IMR-90 (cell line): Measurements from ENCODE around the gene TTLL12. TPM values are rescaled to one million over a fixed set of nuclear protein-coding genes. Genes with fewer than 3 reads are reported as not detected.

ENCODE experiments used
- ATAC-seq: fragments of 200-7000 bp; cut with Tn5 transposase; 2 replicates; pipeline ENCODE4 v1.9.1; 2020; ENCODE audit warnings: low read depth, mild to moderate bottlenecking, moderate library complexity
- BruUV-seq: library from RNA; stranded (reverse); fragments of 400-500 nt; replicated peaks from 2 replicates; lab custom pipeline; 2021; lab: Mats Ljungman, UMichigan
- CTCF ChIA-PET: fragments of 300-600 bp; formaldehyde crosslinking; extraction: SDS; loops from one replicate; lab custom pipeline; 2021; ENCODE audit warnings: antibody characterized with exemption; lab: Yijun Ruan, JAX
- POLR2A ChIA-PET: fragments of 300-600 bp; sonication (Branson Sonifier 250); formaldehyde crosslinking; loops from one replicate; lab custom pipeline; 2022; ENCODE audit warnings: antibody characterized with exemption; ENCODE audit not compliant: unreplicated experiment; lab: Charles Lee
- DNase-seq: peaks from one replicate; pipeline ENCODE4 v3.0.0; 2013
- H2AFZ ChIP-seq: replicated peaks from 2 replicates; pipeline ENCODE3; 2013; ENCODE audit warnings: low read length, mild to moderate bottlenecking; ENCODE audit not compliant: poor library complexity
- H2AK5ac ChIP-seq: 2 replicates; pipeline ENCODE4 v1.6.1; 2013; ENCODE audit warnings: low read depth, low read length, inconsistent platforms
- H2AK9ac ChIP-seq: replicated peaks from 2 replicates; pipeline ENCODE3; 2013; ENCODE audit warnings: mild to moderate bottlenecking, low read depth, low read length, moderate library complexity; ENCODE audit not compliant: poor library complexity
- H2BK120ac ChIP-seq: 2 replicates; pipeline ENCODE4 v1.6.1; 2013; ENCODE audit warnings: low read depth, low read length, inconsistent platforms
- H2BK15ac ChIP-seq: 3 replicates; pipeline ENCODE4 v1.6.1; 2013; ENCODE audit warnings: low read depth, low read length, inconsistent platforms
- H2BK20ac ChIP-seq: 2 replicates; pipeline ENCODE4 v1.6.1; 2013; ENCODE audit warnings: low read depth, mild to moderate bottlenecking, inconsistent platforms, low read length, moderate library complexity
- H2BK5ac ChIP-seq: 2 replicates; pipeline ENCODE4 v1.6.1; 2013; ENCODE audit warnings: mild to moderate bottlenecking, low read depth, low read length, inconsistent platforms; ENCODE audit not compliant: poor library complexity, severe bottlenecking
- H3K14ac ChIP-seq: replicated peaks from 2 replicates; pipeline ENCODE4 v1.6.1; 2013; ENCODE audit warnings: low read depth, low read length, inconsistent platforms
- H3K18ac ChIP-seq: 2 replicates; pipeline ENCODE4 v1.6.1; 2013; ENCODE audit warnings: low read depth, low read length, control low read depth
- H3K23ac ChIP-seq: 2 replicates; pipeline ENCODE4 v1.6.1; 2013; ENCODE audit warnings: low read depth, low read length, inconsistent platforms
- H3K27ac ChIP-seq: 2 replicates; pipeline ENCODE4 v1.5.1; 2013; ENCODE audit warnings: mild to moderate bottlenecking, control low read depth, low read length; ENCODE audit not compliant: insufficient read depth
- H3K27me3 ChIP-seq: 2 replicates; pipeline ENCODE4 v1.6.1; 2013; ENCODE audit warnings: low read length; ENCODE audit not compliant: control insufficient read depth, insufficient read depth
- H3K36me3 ChIP-seq: 2 replicates; pipeline ENCODE4 v1.6.1; 2013; ENCODE audit warnings: low read length, mixed read lengths; ENCODE audit not compliant: control insufficient read depth, insufficient read depth
- H3K4ac ChIP-seq: 2 replicates; pipeline ENCODE4 v1.6.1; 2013; ENCODE audit warnings: low read depth, low read length, inconsistent platforms
- H3K4me1 ChIP-seq: 2 replicates; pipeline ENCODE4 v1.6.1; 2013; ENCODE audit warnings: low read length, mixed read lengths; ENCODE audit not compliant: control insufficient read depth, insufficient read depth
- H3K4me2 ChIP-seq: 2 replicates; pipeline ENCODE4 v1.6.1; 2013; ENCODE audit warnings: low read depth, mild to moderate bottlenecking, control low read depth, low read length, moderate library complexity
- H3K4me3 ChIP-seq: 2 replicates; pipeline ENCODE4 v1.5.1; 2013; ENCODE audit warnings: low read depth, mild to moderate bottlenecking, control low read depth, low read length, moderate library complexity; ENCODE audit not compliant: insufficient read depth
- H3K56ac ChIP-seq: 2 replicates; pipeline ENCODE4 v1.6.1; 2013; ENCODE audit warnings: low read length, inconsistent platforms; ENCODE audit not compliant: insufficient read depth; ENCODE audit errors: extremely low read depth
- H3K79me1 ChIP-seq, 2 experiments: 2 replicates each; pipeline ENCODE4 v1.6.1; 2013; ENCODE audit warnings: low read length in 2 of 2, inconsistent platforms in 1 of 2, low read depth in 1 of 2
- H3K9ac ChIP-seq: 2 replicates; pipeline ENCODE4 v1.6.1; 2013; ENCODE audit warnings: low read depth, low read length, control low read depth
- H3K9me1 ChIP-seq: 2 replicates; pipeline ENCODE4 v1.6.1; 2013; ENCODE audit warnings: low read length, inconsistent platforms; ENCODE audit not compliant: insufficient read depth
- H3K9me3 ChIP-seq: 2 replicates; pipeline ENCODE4 v1.6.1; 2013; ENCODE audit warnings: low read length; ENCODE audit not compliant: control insufficient read depth, insufficient read depth
- H4K20me1 ChIP-seq: 2 replicates; pipeline ENCODE4 v1.6.1; 2013; ENCODE audit warnings: low read length, inconsistent platforms; ENCODE audit not compliant: insufficient read depth
- H4K5ac ChIP-seq: 2 replicates; pipeline ENCODE4 v1.6.1; 2013; ENCODE audit warnings: mild to moderate bottlenecking, low read depth, low read length, control low read depth
- H4K8ac ChIP-seq, 2 experiments: 2 replicates each; pipeline ENCODE4 v1.6.1; 2013; ENCODE audit warnings: low read depth in 2 of 2, low read length in 2 of 2, control low read depth in 1 of 2, inconsistent platforms in 1 of 2
- H4K91ac ChIP-seq: 2 replicates; pipeline ENCODE4 v1.6.1; 2013; ENCODE audit warnings: low read depth, low read length, inconsistent platforms; ENCODE audit not compliant: insufficient read depth
- BHLHE40 ChIP-seq: fragments of 150-350 bp; IDR thresholded peaks from 2 replicates; pipeline ENCODE4 v1.6.1; 2016; ENCODE audit warnings: mild to moderate bottlenecking, low read depth, low read length
- CTCF ChIP-seq: conservative IDR thresholded peaks from 2 replicates; pipeline ENCODE4 v1.5.1; 2012; ENCODE audit warnings: mild to moderate bottlenecking, low read depth, low read length, improper control_type of control experiment
- ELK1 ChIP-seq: fragments of 150-350 bp; IDR thresholded peaks from 2 replicates; pipeline ENCODE4 v1.6.1; 2016; ENCODE audit warnings: low read depth, mild to moderate bottlenecking, low read length, moderate library complexity, borderline replicate concordance
- SMC3 ChIP-seq: fragments of 150-350 bp; IDR thresholded peaks from 2 replicates; pipeline ENCODE4 v1.6.1; 2016; ENCODE audit warnings: low read depth, mild to moderate bottlenecking, antibody characterized with exemption, low read length, moderate library complexity
- WGBS, 2 experiments: methylation state at CpG; one replicate each; pipeline versions ENCODE4 v1.1.5 to v1.1.7; 2013; ENCODE audit warnings: missing lambda C conversion rate in 2 of 2; ENCODE audit not compliant: insufficient read length in 1 of 2; ENCODE audit errors: extremely low coverage in 2 of 2; 5-methylcytosine and 5-hydroxymethylcytosine counted together
- dilution Hi-C: fragments of 300-500 bp; cut with HindIII; formaldehyde crosslinking; loops from one replicate; pipeline ENCODE4 v1.14.3; 2018; ENCODE audit warnings: low sequenced_read_pairs; ENCODE audit not compliant: unreplicated experiment
- in situ Hi-C: fragments of 300-500 bp; cut with MboI; formaldehyde crosslinking; loops from 3 replicates; pipeline ENCODE4 v1.14.3; 2019; ENCODE audit warnings: low sequenced_read_pairs, inconsistent platforms, mixed read lengths
- intact Hi-C: fragments of 100-400 bp; cut with micrococcal nuclease; formaldehyde crosslinking; loops from 2 replicates; pipeline ENCODE4 v1.10.0; 2022
- polyA plus RNA-seq, 3 experiments: library from polyadenylated mRNA; depleted of rRNA; stranded (reverse); fragments of >200 nt; gene quantifications; 2 replicates each; pipeline ENCODE4 v1.2.3, GENCODE V29; 2012; ENCODE audit warnings: low replicate concordance in 1 of 3
- total RNA-seq: library from RNA; depleted of rRNA; stranded (reverse); fragments of >200 nt; gene quantifications from 2 replicates; pipeline ENCODE4 v1.2.3, GENCODE V29; 2012

Gene TTLL12
- total and polyA plus RNA-seq, 2 of the 4 experiments (the other 2 are of a cell fraction): 20.9 to 30.1 TPM

GRCh38 chr22:43144949-43145348, 42.0 kb downstream of the TTLL12 start:
- in situ Hi-C loops: no loop called here
- Histone ChIP-seq H2AK5ac (no peak overlapping the region), H2BK15ac (no peak overlapping the region), H3K23ac (no peak overlapping the region), H4K5ac (no peak overlapping the region), H3K4me1 (no peaks in the 10 kb centered on the region), H3K79me1 (peaks cover 15 to 17% of the 10 kb centered on the region in 2 experiments; a peak in 3 of 4 replicates), H3K56ac (no peak overlapping the region), H3K14ac (no peak overlapping the region), H2AFZ (no peak overlapping the region), H3K4me3 (no peak overlapping the region), H2BK5ac (no peak overlapping the region), H3K4me2 (no peak overlapping the region), H3K27me3 (no peaks in the 10 kb centered on the region), H4K91ac (no peak overlapping the region), H3K27ac (no peak overlapping the region), H3K9ac (no peak overlapping the region), H2BK120ac (no peak overlapping the region), H3K36me3 (peaks cover 3% of the 10 kb centered on the region; the same call in 1 of the 2 replicates), H3K4ac (no peak overlapping the region), H2AK9ac (no peak overlapping the region), H3K18ac (no peak overlapping the region), H4K20me1 (no peaks in the 10 kb centered on the region), H3K9me1 (no peaks in the 10 kb centered on the region), H4K8ac (no peak overlapping the region; a peak in 1 of 4 replicates), H3K9me3 (no peaks in the 10 kb centered on the region), H2BK20ac (no peak overlapping the region)
- TF ChIP-seq ELK1: no peak
- no peak for TF ChIP-seq CTCF
- TF ChIP-seq BHLHE40: no peak
- no peak for TF ChIP-seq SMC3
- no TSS peak for BruUV-seq
- DNase-seq: no peak
- ChIA-PET CTCF (no interaction called here), POLR2A (no interaction called here)
- intact Hi-C loops: no loop called here
- no peak for ATAC-seq
- dilution Hi-C loops: no loop called here
- WGBS, 2 experiments: no CpG with 5 or more reads among the region's 3 CpGs
